ENCODE results near the gene ASB7.

ASB7 gene

DNA sequence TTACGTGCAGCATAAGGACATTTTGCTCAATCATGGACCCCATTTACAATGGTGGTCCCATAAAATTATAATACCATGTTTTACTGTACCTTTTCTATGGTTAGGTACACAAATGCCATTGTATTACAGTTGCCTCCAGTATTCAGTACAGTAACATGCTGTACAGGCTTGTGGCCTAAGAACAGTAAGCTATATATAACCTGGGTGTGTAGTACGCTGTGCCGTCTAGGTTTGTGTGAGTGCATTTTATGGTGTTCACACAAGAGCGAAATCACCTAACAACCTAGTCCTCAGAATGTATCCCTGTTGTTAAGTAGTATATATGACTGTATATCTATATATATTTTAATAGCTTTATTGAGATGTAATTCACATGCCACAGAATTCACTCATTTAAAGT lies 12.5 kb downstream of the ASB7 start:
- Histone ChIP-seq H3K36me3 (ENCODE audit: control insufficient read depth, insufficient read depth, low read length) (peaks cover 65% of the 10 kb centered on the region), H3K4me1 (ENCODE audit: control insufficient read depth, insufficient read depth, low read length, poor library complexity, severe bottlenecking) (no peaks in the 10 kb centered on the region), H3K27ac (ENCODE audit: insufficient read depth, low read length, poor library complexity, severe bottlenecking) (no peak overlapping the region), H3K27me3 (replicated peaks; ENCODE audit: control insufficient read depth, insufficient read depth, low read length, poor library complexity, severe bottlenecking) (no peaks in the 10 kb centered on the region), H3K4me3 (ENCODE audit: insufficient read depth, low read depth, low read length, poor library complexity, severe bottlenecking) (no peak overlapping the region), H3K9me3 (ENCODE audit: control insufficient read depth, low read length) (no peaks in the 10 kb centered on the region)
- no peak for DNase-seq

- H3K27ac ChIP-seq (ENCODE audit: insufficient read depth, low read length, poor library complexity, severe bottlenecking), result no peak overlapping the region
- no peak overlapping the region for H3K4me3 ChIP-seq (ENCODE audit: insufficient read depth, low read depth, low read length, poor library complexity, severe bottlenecking)
- H3K36me3 ChIP-seq (ENCODE audit: control insufficient read depth, insufficient read depth, low read length), result peaks cover 60% of the 10 kb centered on the region
- no peaks in the 10 kb centered on the region for H3K9me3 ChIP-seq (ENCODE audit: control insufficient read depth, low read length)
- H3K4me1 ChIP-seq (ENCODE audit: control insufficient read depth, insufficient read depth, low read length, poor library complexity, severe bottlenecking), result no peaks in the 10 kb centered on the region
- no peaks in the 10 kb centered on the region for H3K27me3 ChIP-seq (replicated peaks; ENCODE audit: control insufficient read depth, insufficient read depth, low read length, poor library complexity, severe bottlenecking)
- no peak for DNase-seq
Observed at GRCh38 chr15:100615801-100616200, 13.4 kb downstream of the ASB7 start.

GRCh38 chr15:100616700-100617099 lies 14.3 kb downstream of the ASB7 start:
- H3K4me3 ChIP-seq (ENCODE audit: insufficient read depth, low read depth, low read length, poor library complexity, severe bottlenecking), result no peak overlapping the region
- no peak overlapping the region for H3K27ac ChIP-seq (ENCODE audit: insufficient read depth, low read length, poor library complexity, severe bottlenecking)
- H3K27me3 ChIP-seq (replicated peaks; ENCODE audit: control insufficient read depth, insufficient read depth, low read length, poor library complexity, severe bottlenecking), result no peaks in the 10 kb centered on the region
- DNase-seq, result no peak
- H3K9me3 ChIP-seq (ENCODE audit: control insufficient read depth, low read length), result no peaks in the 10 kb centered on the region
- H3K36me3 ChIP-seq (ENCODE audit: control insufficient read depth, insufficient read depth, low read length), result peaks cover 55% of the 10 kb centered on the region
- H3K4me1 ChIP-seq (ENCODE audit: control insufficient read depth, insufficient read depth, low read length, poor library complexity, severe bottlenecking), result no peaks in the 10 kb centered on the region

DNA sequence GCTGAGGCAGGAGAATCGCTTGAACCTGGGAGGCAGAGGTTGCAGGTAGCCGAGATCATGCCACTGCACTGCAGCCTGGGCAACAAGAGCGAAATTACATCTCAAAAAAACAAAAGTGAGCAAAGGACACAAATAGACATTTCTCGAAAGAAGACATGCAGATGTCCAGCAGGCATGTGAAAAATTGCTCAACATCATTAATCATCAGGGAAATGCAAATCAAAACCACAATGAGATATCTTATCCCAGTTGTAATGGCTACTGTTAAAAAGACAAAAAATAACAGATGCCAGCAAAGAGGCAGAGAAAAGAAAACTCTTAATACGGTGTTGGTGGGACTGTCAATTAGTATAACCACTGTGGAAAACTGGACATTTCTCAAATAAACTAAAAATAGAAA lies 20.9 kb downstream of the ASB7 start:
- no peaks in the 10 kb centered on the region for H3K4me1 ChIP-seq (ENCODE audit: control insufficient read depth, insufficient read depth, low read length, poor library complexity, severe bottlenecking)
- H3K27me3 ChIP-seq (replicated peaks; ENCODE audit: control insufficient read depth, insufficient read depth, low read length, poor library complexity, severe bottlenecking), result no peaks in the 10 kb centered on the region
- no peak for DNase-seq
- H3K4me3 ChIP-seq (ENCODE audit: insufficient read depth, low read depth, low read length, poor library complexity, severe bottlenecking), result no peak overlapping the region
- H3K27ac ChIP-seq (ENCODE audit: insufficient read depth, low read length, poor library complexity, severe bottlenecking), result no peak overlapping the region
- no peaks in the 10 kb centered on the region for H3K9me3 ChIP-seq (ENCODE audit: control insufficient read depth, low read length)
- peaks cover 16% of the 10 kb centered on the region for H3K36me3 ChIP-seq (ENCODE audit: control insufficient read depth, insufficient read depth, low read length)

GRCh38 chr15:100627789-100628395 lies 25.5 kb downstream of the ASB7 start:
- Histone ChIP-seq H3K27me3 (replicated peaks; ENCODE audit: control insufficient read depth, insufficient read depth, low read length, poor library complexity, severe bottlenecking) (no peaks in the 10 kb centered on the region), H3K36me3 (ENCODE audit: control insufficient read depth, insufficient read depth, low read length) (peaks cover 25% of the 10 kb centered on the region), H3K27ac (ENCODE audit: insufficient read depth, low read length, poor library complexity, severe bottlenecking) (no peak overlapping the region), H3K9me3 (ENCODE audit: control insufficient read depth, low read length) (no peaks in the 10 kb centered on the region), H3K4me3 (ENCODE audit: insufficient read depth, low read depth, low read length, poor library complexity, severe bottlenecking) (no peak overlapping the region), H3K4me1 (ENCODE audit: control insufficient read depth, insufficient read depth, low read length, poor library complexity, severe bottlenecking) (peaks cover 3% of the 10 kb centered on the region)
- peak; percentile 24 to 52 (median 26) for DNase-seq

- H3K4me3 ChIP-seq (ENCODE audit: insufficient read depth, low read depth, low read length, poor library complexity, severe bottlenecking), result no peak overlapping the region
- peaks cover 25% of the 10 kb centered on the region for H3K36me3 ChIP-seq (ENCODE audit: control insufficient read depth, insufficient read depth, low read length)
- H3K4me1 ChIP-seq (ENCODE audit: control insufficient read depth, insufficient read depth, low read length, poor library complexity, severe bottlenecking), result peaks cover 5% of the 10 kb centered on the region
- H3K9me3 ChIP-seq (ENCODE audit: control insufficient read depth, low read length), result no peaks in the 10 kb centered on the region
- no peaks in the 10 kb centered on the region for H3K27me3 ChIP-seq (replicated peaks; ENCODE audit: control insufficient read depth, insufficient read depth, low read length, poor library complexity, severe bottlenecking)
- no peak for DNase-seq
- H3K27ac ChIP-seq (ENCODE audit: insufficient read depth, low read length, poor library complexity, severe bottlenecking), result no peak overlapping the region
Observed at GRCh38 chr15:100628746-100629145, 26.4 kb downstream of the ASB7 start.

DNA sequence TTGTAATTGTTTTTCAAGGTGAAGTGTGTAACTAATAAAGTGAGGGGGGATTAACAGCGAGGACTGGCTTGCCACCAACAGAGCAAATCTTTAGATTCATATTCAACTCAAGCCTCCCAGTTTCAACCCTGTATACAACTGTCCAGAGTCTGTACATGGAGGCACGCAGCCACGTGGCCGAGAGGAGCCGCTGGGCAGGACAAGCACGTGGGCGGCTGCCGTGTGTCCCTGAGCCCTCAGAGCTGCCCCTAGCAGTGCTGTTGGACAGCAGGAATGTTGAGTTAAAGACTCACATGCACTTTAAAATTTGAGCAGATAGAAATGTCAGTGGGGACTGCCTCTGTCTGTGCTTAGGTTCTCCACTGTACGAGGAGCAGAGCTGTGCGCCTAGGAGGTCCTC lies 29.4 kb downstream of the ASB7 start:
- Histone ChIP-seq H3K36me3 (ENCODE audit: control insufficient read depth, insufficient read depth, low read length) (peaks cover 30% of the 10 kb centered on the region), H3K27me3 (replicated peaks; ENCODE audit: control insufficient read depth, insufficient read depth, low read length, poor library complexity, severe bottlenecking) (no peaks in the 10 kb centered on the region), H3K4me3 (ENCODE audit: insufficient read depth, low read depth, low read length, poor library complexity, severe bottlenecking) (no peak overlapping the region), H3K4me1 (ENCODE audit: control insufficient read depth, insufficient read depth, low read length, poor library complexity, severe bottlenecking) (peaks cover 5% of the 10 kb centered on the region), H3K27ac (ENCODE audit: insufficient read depth, low read length, poor library complexity, severe bottlenecking) (no peak overlapping the region), H3K9me3 (ENCODE audit: control insufficient read depth, low read length) (no peaks in the 10 kb centered on the region)
- no peak for DNase-seq

- Histone ChIP-seq H3K27ac (ENCODE audit: insufficient read depth, low read length, poor library complexity, severe bottlenecking) (no peak overlapping the region), H3K9me3 (ENCODE audit: control insufficient read depth, low read length) (no peaks in the 10 kb centered on the region), H3K4me1 (ENCODE audit: control insufficient read depth, insufficient read depth, low read length, poor library complexity, severe bottlenecking) (peaks cover 5% of the 10 kb centered on the region), H3K27me3 (replicated peaks; ENCODE audit: control insufficient read depth, insufficient read depth, low read length, poor library complexity, severe bottlenecking) (no peaks in the 10 kb centered on the region), H3K4me3 (ENCODE audit: insufficient read depth, low read depth, low read length, poor library complexity, severe bottlenecking) (no peak overlapping the region), H3K36me3 (ENCODE audit: control insufficient read depth, insufficient read depth, low read length) (peaks cover 30% of the 10 kb centered on the region)
- DNase-seq, result no peak
Observed at GRCh38 chr15:100633763-100634075, 31.3 kb downstream of the ASB7 start.

- H3K4me3 ChIP-seq (ENCODE audit: insufficient read depth, low read depth, low read length, poor library complexity, severe bottlenecking), result no peak overlapping the region
- DNase-seq, result no peak
- H3K27me3 ChIP-seq (replicated peaks; ENCODE audit: control insufficient read depth, insufficient read depth, low read length, poor library complexity, severe bottlenecking), result no peaks in the 10 kb centered on the region
- no peaks in the 10 kb centered on the region for H3K9me3 ChIP-seq (ENCODE audit: control insufficient read depth, low read length)
- peaks cover 5% of the 10 kb centered on the region for H3K4me1 ChIP-seq (ENCODE audit: control insufficient read depth, insufficient read depth, low read length, poor library complexity, severe bottlenecking)
- no peak overlapping the region for H3K27ac ChIP-seq (ENCODE audit: insufficient read depth, low read length, poor library complexity, severe bottlenecking)
- H3K36me3 ChIP-seq (ENCODE audit: control insufficient read depth, insufficient read depth, low read length), result peaks cover 18% of the 10 kb centered on the region
Observed at GRCh38 chr15:100635406-100636071, 33.1 kb downstream of the ASB7 start.

DNA sequence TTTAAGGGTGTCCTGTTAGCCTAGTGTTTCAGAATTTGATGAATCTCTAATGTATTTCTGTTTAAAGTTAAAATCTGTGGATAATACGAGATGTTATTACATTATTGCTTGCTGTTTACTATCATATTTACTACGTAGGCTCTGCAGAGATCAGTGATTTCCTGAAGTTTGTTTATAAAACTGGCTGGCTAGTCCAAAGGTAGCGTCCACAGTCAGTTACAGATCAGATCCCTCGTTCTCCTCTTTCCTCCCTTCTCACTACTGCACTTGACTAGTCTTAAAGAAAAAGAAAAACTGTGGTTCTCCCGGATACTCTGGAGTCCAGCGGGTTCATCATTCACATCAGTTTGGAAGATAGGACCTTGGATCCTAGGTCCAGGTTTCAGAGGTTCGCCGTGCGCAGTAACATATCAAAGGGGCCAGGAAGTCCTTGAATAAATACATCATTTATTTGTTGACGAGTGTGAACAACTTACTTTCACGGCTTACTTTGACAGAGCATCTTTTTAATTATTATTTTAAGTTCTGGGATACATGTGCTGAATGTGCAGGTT lies 35.9 kb downstream of the ASB7 start:
- no peaks in the 10 kb centered on the region for H3K9me3 ChIP-seq (ENCODE audit: control insufficient read depth, low read length)
- H3K27ac ChIP-seq (ENCODE audit: insufficient read depth, low read length, poor library complexity, severe bottlenecking), result no peak overlapping the region
- peaks cover 3% of the 10 kb centered on the region for H3K4me1 ChIP-seq (ENCODE audit: control insufficient read depth, insufficient read depth, low read length, poor library complexity, severe bottlenecking)
- H3K36me3 ChIP-seq (ENCODE audit: control insufficient read depth, insufficient read depth, low read length), result peaks cover 6% of the 10 kb centered on the region
- H3K4me3 ChIP-seq (ENCODE audit: insufficient read depth, low read depth, low read length, poor library complexity, severe bottlenecking), result no peak overlapping the region
- no peak for DNase-seq
- H3K27me3 ChIP-seq (replicated peaks; ENCODE audit: control insufficient read depth, insufficient read depth, low read length, poor library complexity, severe bottlenecking), result no peaks in the 10 kb centered on the region
